Panc1 (cell line): ENCODE measurements around the gene NYAP1. TPM values are rescaled to one million over a fixed set of nuclear protein-coding genes. Genes with fewer than 3 reads are reported as not detected.
"Not testable (repeated sequence)": the region's sequence is repeated elsewhere in the genome, so short reads cannot be mapped to it uniquely, and the experiment has no call there.

ENCODE experiments used
- ATAC-seq: fragments of 200-7000 bp; cut with Tn5 transposase; 2 replicates; pipeline ENCODE4 v1.9.1; 2020; ENCODE audit warnings: mild to moderate bottlenecking, moderate library complexity
- BruUV-seq: library from RNA; stranded (reverse); fragments of 400-500 nt; replicated peaks from 2 replicates; lab custom pipeline; 2021; lab: Mats Ljungman, UMichigan
- CTCF ChIA-PET: fragments of 300-600 bp; sonication (Branson Sonifier 250); formaldehyde crosslinking; loops from one replicate; lab custom pipeline; 2022; ENCODE audit warnings: antibody characterized with exemption; lab: Charles Lee
- POLR2A ChIA-PET: fragments of 300-600 bp; sonication (Branson Sonifier 250); formaldehyde crosslinking; loops from one replicate; lab custom pipeline; 2022; ENCODE audit warnings: antibody characterized with exemption; lab: Charles Lee
- DNase-seq: peaks from one replicate; pipeline ENCODE4 v3.0.0-alpha.2; 2010; ENCODE audit warnings: low read depth, low spot score
- H3K27ac ChIP-seq: 2 replicates; pipeline ENCODE4 v1.5.1; 2011; ENCODE audit warnings: mild to moderate bottlenecking, low read length, inconsistent platforms
- H3K27me3 ChIP-seq: fragments of 200-500 bp; sonication (Bioruptor generic); 2 replicates; pipeline ENCODE4 v1.6.0; 2014; ENCODE audit warnings: low read length, inconsistent platforms; ENCODE audit not compliant: control insufficient read depth, insufficient read depth
- H3K36me3 ChIP-seq: fragments of 200-500 bp; sonication (Bioruptor generic); 2 replicates; pipeline ENCODE4 v1.5.1; 2014; ENCODE audit warnings: inconsistent platforms, mild to moderate bottlenecking, low read length, moderate library complexity; ENCODE audit not compliant: control insufficient read depth, insufficient read depth
- H3K4me1 ChIP-seq: 2 replicates; pipeline ENCODE4 v1.5.1; 2011; ENCODE audit warnings: inconsistent platforms, mild to moderate bottlenecking, low read length, moderate library complexity; ENCODE audit not compliant: control insufficient read depth, insufficient read depth
- H3K4me3 ChIP-seq, 2 experiments: 2 replicates each; pipeline ENCODE4 v1.5.1; 2011 to 2012; ENCODE audit warnings: low read depth in 2 of 2, low read length in 2 of 2, mild to moderate bottlenecking in 2 of 2, inconsistent platforms in 1 of 2, moderate library complexity in 1 of 2
- H3K9me3 ChIP-seq: fragments of 200-500 bp; sonication (Bioruptor generic); 2 replicates; pipeline ENCODE4 v1.5.1; 2014; ENCODE audit warnings: low read depth, mild to moderate bottlenecking, inconsistent platforms, low read length, moderate library complexity; ENCODE audit not compliant: control insufficient read depth, insufficient read depth
- POLR2AphosphoS5 ChIP-seq: IDR thresholded peaks from 2 replicates; pipeline ENCODE4 v1.6.1; 2012; ENCODE audit warnings: mild to moderate bottlenecking, low read depth, low read length, moderate library complexity
- SIN3A ChIP-seq: IDR thresholded peaks from 2 replicates; pipeline ENCODE4 v1.6.1; 2012; ENCODE audit warnings: low read depth, mild to moderate bottlenecking, low read length, moderate library complexity, borderline replicate concordance; ENCODE audit not compliant: insufficient read depth
- TCF7L2 ChIP-seq: IDR thresholded peaks from 2 replicates; pipeline ENCODE4 v1.6.1; 2011; ENCODE audit warnings: mild to moderate bottlenecking, low read depth, low read length, inconsistent platforms
- in situ Hi-C: cut with HindIII; loops from 2 replicates; pipeline ENCODE4 v1.10.0; 2016; ENCODE audit warnings: low sequenced_read_pairs, low pct_unique_long_range_greater_than_20kb
- intact Hi-C: fragments of 100-400 bp; cut with micrococcal nuclease; formaldehyde crosslinking; loops from one replicate; pipeline ENCODE4 v1.10.0; 2022; ENCODE audit not compliant: unreplicated experiment
- total RNA-seq: library from RNA; stranded (reverse); gene quantifications from one replicate; pipeline ENCODE4 v1.2.1, GENCODE V29; 2021; ENCODE audit not compliant: unreplicated experiment
- TF ChIP-seq, protein P1 (sequence below), 2 experiments: IDR thresholded peaks; 2 replicates each; pipeline ENCODE4 v1.6.1; 2011 to 2012; ENCODE audit warnings: low read depth in 2 of 2, control low read depth in 1 of 2, low read length in 1 of 2, mild to moderate bottlenecking in 1 of 2, moderate library complexity in 1 of 2; ENCODE audit not compliant: insufficient read depth in 1 of 2
- TF ChIP-seq, protein P2 (sequence below): fragments of 450-650 bp; IDR thresholded peaks from 2 replicates; pipeline ENCODE4 v1.5.1; 2017; ENCODE audit warnings: mild to moderate bottlenecking

NYAP1 gene
- total RNA-seq, 1 experiment from 2014 or later = 4.0 TPM

DNA sequence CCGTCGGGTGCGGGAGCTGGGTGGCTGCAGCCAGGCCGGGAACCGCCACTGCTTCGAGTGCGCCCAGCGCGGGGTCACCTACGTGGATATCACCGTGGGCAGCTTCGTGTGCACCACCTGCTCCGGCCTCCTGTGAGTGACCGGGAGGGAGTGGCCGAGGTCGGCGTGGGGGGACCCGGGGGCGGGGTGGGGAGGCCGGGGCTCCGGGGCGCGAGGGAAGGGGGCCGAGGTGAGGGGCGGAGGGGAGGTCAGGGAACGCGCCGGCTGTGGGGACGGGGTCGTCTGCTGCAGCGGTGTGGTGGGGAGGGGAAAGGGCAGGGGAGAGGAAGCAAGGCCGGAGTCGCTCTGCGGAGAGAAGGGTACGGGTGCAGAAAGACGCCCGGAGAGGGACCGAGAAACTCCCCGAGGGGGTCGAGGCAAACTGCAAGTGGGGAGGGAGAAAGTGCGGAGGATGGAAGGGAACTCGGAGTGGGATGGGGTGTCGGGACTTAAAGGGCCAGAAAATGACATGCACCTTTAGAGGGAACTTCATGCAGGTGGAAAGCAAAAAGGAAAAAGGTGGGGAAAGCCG is 55.8 kb downstream of the NYAP1 start:
- DNase-seq = no peak
- H3K27ac ChIP-seq = peak overlapping the region; percentile 37
- ChIA-PET POLR2A (interaction anchor here (0.6 to 0.7 kb wide), 4 partner anchors 46 to 254 kb away, joined by 3 to 14 read pairs (median 9); no protein-coding TSS in a partner anchor), CTCF (interaction anchor here (0.5 to 0.6 kb wide), 2 partner anchors 62 to 152 kb away, joined by 3 read pairs; no protein-coding TSS in a partner anchor)
- peak overlapping the region; percentile 70 to 71 for H3K4me3 ChIP-seq
- no TSS peak for BruUV-seq
- intact Hi-C loops = no loop called here
- H3K4me1 ChIP-seq = peaks cover 26% of the 10 kb centered on the region
- no peaks in the 10 kb centered on the region for H3K27me3 ChIP-seq
- in situ Hi-C loops = no loop called here
- no peaks in the 10 kb centered on the region for H3K36me3 ChIP-seq
- 0 out of 2 replicates have a peak, but pooled peaks have one; percentile 38 for TF ChIP-seq SIN3A
- TF ChIP-seq TCF7L2 = no peak
- H3K9me3 ChIP-seq = no peaks in the 10 kb centered on the region
- no peak for ATAC-seq

DNA sequence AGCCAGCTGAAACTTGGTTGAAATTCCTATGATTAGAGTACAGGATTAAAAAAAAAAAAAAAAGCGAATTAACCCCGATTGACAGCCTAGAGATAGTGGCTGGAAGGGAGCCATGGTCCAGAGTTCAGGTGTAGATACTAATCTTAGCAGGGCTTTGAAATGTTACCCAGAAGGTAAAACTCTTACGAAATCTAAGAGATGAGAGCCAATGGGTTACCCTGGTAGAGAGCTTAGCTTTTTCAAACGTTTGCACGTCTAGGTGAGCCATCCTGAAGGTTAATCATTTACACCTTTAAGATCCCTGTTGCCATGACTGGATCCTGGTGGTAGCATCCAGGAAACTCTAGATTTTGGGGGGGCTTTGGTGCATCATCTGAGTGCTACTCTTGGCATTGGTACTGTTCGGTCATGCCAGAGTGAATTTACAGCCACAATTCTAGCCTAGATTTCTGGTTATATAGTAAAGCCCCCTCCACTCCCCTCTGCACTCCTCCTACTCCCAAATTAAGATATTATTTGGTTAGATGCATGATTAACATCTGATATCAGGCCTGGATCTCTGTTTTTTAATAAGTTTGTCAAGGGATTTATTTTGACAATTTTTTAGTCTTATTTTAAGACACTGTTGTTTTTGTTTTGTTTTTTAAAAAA is 56.5 kb downstream of the NYAP1 start:
- ChIA-PET POLR2A (interaction anchor here (0.6 to 0.7 kb wide), 2 partner anchors 183 to 253 kb away, joined by 8 to 14 read pairs; no protein-coding TSS in a partner anchor), CTCF (interaction anchor here (0.6 kb wide), 2 partner anchors 63 to 1051 kb away, joined by 3 to 4 read pairs; no protein-coding TSS in a partner anchor)
- no peak for DNase-seq
- no peak for TF ChIP-seq SIN3A
- TF ChIP-seq, protein P1, sequence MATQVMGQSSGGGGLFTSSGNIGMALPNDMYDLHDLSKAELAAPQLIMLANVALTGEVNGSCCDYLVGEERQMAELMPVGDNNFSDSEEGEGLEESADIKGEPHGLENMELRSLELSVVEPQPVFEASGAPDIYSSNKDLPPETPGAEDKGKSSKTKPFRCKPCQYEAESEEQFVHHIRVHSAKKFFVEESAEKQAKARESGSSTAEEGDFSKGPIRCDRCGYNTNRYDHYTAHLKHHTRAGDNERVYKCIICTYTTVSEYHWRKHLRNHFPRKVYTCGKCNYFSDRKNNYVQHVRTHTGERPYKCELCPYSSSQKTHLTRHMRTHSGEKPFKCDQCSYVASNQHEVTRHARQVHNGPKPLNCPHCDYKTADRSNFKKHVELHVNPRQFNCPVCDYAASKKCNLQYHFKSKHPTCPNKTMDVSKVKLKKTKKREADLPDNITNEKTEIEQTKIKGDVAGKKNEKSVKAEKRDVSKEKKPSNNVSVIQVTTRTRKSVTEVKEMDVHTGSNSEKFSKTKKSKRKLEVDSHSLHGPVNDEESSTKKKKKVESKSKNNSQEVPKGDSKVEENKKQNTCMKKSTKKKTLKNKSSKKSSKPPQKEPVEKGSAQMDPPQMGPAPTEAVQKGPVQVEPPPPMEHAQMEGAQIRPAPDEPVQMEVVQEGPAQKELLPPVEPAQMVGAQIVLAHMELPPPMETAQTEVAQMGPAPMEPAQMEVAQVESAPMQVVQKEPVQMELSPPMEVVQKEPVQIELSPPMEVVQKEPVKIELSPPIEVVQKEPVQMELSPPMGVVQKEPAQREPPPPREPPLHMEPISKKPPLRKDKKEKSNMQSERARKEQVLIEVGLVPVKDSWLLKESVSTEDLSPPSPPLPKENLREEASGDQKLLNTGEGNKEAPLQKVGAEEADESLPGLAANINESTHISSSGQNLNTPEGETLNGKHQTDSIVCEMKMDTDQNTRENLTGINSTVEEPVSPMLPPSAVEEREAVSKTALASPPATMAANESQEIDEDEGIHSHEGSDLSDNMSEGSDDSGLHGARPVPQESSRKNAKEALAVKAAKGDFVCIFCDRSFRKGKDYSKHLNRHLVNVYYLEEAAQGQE (IDR thresholded peaks at IDR 0.05; ENCODE audit: insufficient read depth in 1 of 2, low read depth in 2 of 2, low read length in 1 of 2) = no peak
- TF ChIP-seq POLR2AphosphoS5 = no peak
- no peak for TF ChIP-seq TCF7L2
- TF ChIP-seq, protein P2, sequence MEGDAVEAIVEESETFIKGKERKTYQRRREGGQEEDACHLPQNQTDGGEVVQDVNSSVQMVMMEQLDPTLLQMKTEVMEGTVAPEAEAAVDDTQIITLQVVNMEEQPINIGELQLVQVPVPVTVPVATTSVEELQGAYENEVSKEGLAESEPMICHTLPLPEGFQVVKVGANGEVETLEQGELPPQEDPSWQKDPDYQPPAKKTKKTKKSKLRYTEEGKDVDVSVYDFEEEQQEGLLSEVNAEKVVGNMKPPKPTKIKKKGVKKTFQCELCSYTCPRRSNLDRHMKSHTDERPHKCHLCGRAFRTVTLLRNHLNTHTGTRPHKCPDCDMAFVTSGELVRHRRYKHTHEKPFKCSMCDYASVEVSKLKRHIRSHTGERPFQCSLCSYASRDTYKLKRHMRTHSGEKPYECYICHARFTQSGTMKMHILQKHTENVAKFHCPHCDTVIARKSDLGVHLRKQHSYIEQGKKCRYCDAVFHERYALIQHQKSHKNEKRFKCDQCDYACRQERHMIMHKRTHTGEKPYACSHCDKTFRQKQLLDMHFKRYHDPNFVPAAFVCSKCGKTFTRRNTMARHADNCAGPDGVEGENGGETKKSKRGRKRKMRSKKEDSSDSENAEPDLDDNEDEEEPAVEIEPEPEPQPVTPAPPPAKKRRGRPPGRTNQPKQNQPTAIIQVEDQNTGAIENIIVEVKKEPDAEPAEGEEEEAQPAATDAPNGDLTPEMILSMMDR = no peak
- H3K9me3 ChIP-seq = no peaks in the 10 kb centered on the region
- intact Hi-C loops = no loop called here
- in situ Hi-C loops = no loop called here
- ATAC-seq = no peak
- no peaks in the 10 kb centered on the region for H3K27me3 ChIP-seq
- H3K27ac ChIP-seq = peak overlapping the region; percentile 37
- H3K4me1 ChIP-seq = peaks cover 32% of the 10 kb centered on the region
- peak overlapping the region; percentile 70 to 71 for H3K4me3 ChIP-seq
- H3K36me3 ChIP-seq = no peaks in the 10 kb centered on the region
- BruUV-seq = TSS peak; percentile 84

DNA sequence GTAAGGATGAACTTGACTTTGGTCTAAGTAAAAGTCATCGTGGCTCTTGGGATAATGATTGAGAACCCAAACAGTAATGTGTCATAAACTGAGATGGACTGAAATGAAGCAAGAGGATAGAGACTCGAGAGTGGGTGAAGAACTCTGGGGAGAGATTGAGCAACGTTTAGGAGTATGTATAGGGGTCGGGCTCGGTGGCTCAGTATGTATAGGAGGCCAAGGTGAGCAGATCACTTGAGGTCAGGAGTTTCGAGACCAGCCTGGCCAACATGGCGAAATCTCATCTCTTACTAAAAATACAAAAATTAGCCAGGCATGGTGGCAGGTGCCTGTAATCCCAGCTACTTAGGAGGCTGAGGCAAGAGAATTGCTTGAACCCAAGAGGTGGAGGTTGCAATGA is 57.6 kb downstream of the NYAP1 start:
- DNase-seq, BruUV-seq, intact Hi-C loops, in situ Hi-C loops, H3K36me3 ChIP-seq, POLR2A ChIA-PET, H3K27me3 ChIP-seq, ATAC-seq, H3K9me3 ChIP-seq: not testable (repeated sequence)
- CTCF ChIA-PET = interaction anchor here (1.4 kb wide), 1 partner anchor 18 kb away, joined by 3 read pairs; no protein-coding TSS in a partner anchor
- peaks cover 43% of the 10 kb centered on the region for H3K4me1 ChIP-seq
- peak overlapping the region; percentile 98 for H3K27ac ChIP-seq
- peak overlapping the region in 1 of 2 experiments; percentile 24; a peak in 3 of 4 replicates for H3K4me3 ChIP-seq
